ENCODE data around the gene N4BP2L1.

DNA sequence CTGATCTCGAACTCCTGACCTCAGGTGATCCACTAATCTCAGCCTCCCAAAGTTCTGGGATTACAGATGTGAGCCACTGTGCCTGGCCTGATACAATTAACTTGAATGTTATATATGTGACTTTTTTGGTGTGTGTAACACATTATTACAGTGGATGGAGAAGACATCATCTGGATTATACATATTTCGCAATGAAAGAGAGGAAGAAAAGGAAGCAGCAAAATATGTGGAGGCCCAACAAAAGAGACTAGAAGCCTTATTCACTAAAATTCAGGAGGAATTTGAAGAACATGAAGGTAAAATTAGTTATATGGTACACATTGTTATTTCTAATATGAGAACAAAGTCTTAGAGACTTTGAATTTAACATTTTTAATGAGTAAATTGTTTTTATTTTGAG, 57.1 kb downstream of the N4BP2L1 start:
- TF ChIP-seq POLR2A (IDR thresholded peaks at IDR 0.05) = no peak
- TF ChIP-seq, protein P1, sequence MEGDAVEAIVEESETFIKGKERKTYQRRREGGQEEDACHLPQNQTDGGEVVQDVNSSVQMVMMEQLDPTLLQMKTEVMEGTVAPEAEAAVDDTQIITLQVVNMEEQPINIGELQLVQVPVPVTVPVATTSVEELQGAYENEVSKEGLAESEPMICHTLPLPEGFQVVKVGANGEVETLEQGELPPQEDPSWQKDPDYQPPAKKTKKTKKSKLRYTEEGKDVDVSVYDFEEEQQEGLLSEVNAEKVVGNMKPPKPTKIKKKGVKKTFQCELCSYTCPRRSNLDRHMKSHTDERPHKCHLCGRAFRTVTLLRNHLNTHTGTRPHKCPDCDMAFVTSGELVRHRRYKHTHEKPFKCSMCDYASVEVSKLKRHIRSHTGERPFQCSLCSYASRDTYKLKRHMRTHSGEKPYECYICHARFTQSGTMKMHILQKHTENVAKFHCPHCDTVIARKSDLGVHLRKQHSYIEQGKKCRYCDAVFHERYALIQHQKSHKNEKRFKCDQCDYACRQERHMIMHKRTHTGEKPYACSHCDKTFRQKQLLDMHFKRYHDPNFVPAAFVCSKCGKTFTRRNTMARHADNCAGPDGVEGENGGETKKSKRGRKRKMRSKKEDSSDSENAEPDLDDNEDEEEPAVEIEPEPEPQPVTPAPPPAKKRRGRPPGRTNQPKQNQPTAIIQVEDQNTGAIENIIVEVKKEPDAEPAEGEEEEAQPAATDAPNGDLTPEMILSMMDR (IDR thresholded peaks at IDR 0.05) = no peak

Measured in stomach (tissue), 4 donors.